ENCODE measurements around the gene RASGRF1. TPM values are rescaled to one million over a fixed set of nuclear protein-coding genes. Genes with fewer than 3 reads are reported as not detected.

The RASGRF1 gene
- total RNA-seq, 4 donors from 2014 or later = 0.80 TPM; not detected in 3

GRCh38 chr15:79130535-79131130, 40.1 kb upstream of the RASGRF1 start:
- Histone ChIP-seq H3K27ac (no peak overlapping the region), H3K4me3 (no peak overlapping the region), H3K27me3 (peaks cover 5% of the 10 kb centered on the region), H3K9me3 (peaks cover 3% of the 10 kb centered on the region), H3K4me1 (no peaks in the 10 kb centered on the region), H3K36me3 (no peaks in the 10 kb centered on the region)
- 74% methylated on average over 4 of the region's 4 CpGs for WGBS
- TF ChIP-seq EP300 (IDR thresholded peaks at IDR 0.05) (no peak), POLR2AphosphoS5 (IDR thresholded peaks at IDR 0.05) (no peak), POLR2A (IDR thresholded peaks at IDR 0.05) (no peak), CTCF (IDR thresholded peaks at IDR 0.05) (no peak)
- DNase-seq (ENCODE audit: low spot score in 2 of 2) = no peak

DNA sequence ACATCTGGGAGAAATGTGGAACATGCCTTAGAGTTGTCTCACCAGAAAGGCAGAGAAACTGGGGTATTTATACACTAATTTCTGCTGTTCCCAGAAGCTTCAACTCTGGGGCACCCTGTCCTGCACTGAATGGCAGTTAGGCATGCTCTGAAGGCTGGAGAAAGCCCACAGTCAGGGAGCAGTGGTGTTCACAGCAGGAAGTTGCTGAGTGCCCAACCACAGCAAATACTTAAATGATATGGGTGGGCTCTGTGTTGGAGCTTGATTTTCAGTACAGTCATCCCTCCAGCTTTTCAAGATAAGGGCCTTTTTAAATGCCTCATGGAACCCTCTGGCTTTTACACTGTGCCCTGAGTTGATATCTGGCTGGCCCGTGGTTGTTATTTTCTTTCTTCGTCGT, 38.7 kb upstream of the RASGRF1 start:
- no peaks in the 10 kb centered on the region for H3K36me3 ChIP-seq
- no peak overlapping the region for H3K4me3 ChIP-seq
- H3K9me3 ChIP-seq = peaks cover 3% of the 10 kb centered on the region
- H3K27me3 ChIP-seq = no peaks in the 10 kb centered on the region
- TF ChIP-seq POLR2A (IDR thresholded peaks at IDR 0.05) (no peak), CTCF (IDR thresholded peaks at IDR 0.05) (no peak)
- H3K4me1 ChIP-seq = no peaks in the 10 kb centered on the region
- no peak overlapping the region for H3K27ac ChIP-seq
- no peak for DNase-seq (ENCODE audit: low spot score in 2 of 2)
- 91% methylated on average over 3 of the region's 3 CpGs for WGBS

- 70% methylated on average over 2 of the region's 3 CpGs for WGBS
- no peaks in the 10 kb centered on the region for H3K36me3 ChIP-seq
- H3K27ac ChIP-seq = no peak overlapping the region
- no peaks in the 10 kb centered on the region for H3K4me1 ChIP-seq
- peaks cover 3% of the 10 kb centered on the region for H3K9me3 ChIP-seq
- DNase-seq (ENCODE audit: low spot score in 2 of 2) = no peak
- H3K4me3 ChIP-seq = no peak overlapping the region
- TF ChIP-seq POLR2AphosphoS5 (IDR thresholded peaks at IDR 0.05) (no peak), POLR2A (IDR thresholded peaks at IDR 0.05) (no peak), CTCF (IDR thresholded peaks at IDR 0.05) (no peak), EP300 (IDR thresholded peaks at IDR 0.05) (no peak)
- H3K27me3 ChIP-seq = no peaks in the 10 kb centered on the region
Measured at GRCh38 chr15:79128556-79128955, 38.0 kb upstream of the RASGRF1 start.

GRCh38 chr15:79124388-79124787, 33.8 kb upstream of the RASGRF1 start:
- no peaks in the 10 kb centered on the region for H3K27me3 ChIP-seq
- no peak overlapping the region for H3K27ac ChIP-seq
- no peaks in the 10 kb centered on the region for H3K4me1 ChIP-seq
- no peak for DNase-seq (ENCODE audit: low spot score in 2 of 2)
- no peak overlapping the region for H3K4me3 ChIP-seq
- TF ChIP-seq POLR2AphosphoS5 (IDR thresholded peaks at IDR 0.05) = no peak
- TF ChIP-seq EP300 (IDR thresholded peaks at IDR 0.05) = no peak
- TF ChIP-seq CTCF (IDR thresholded peaks at IDR 0.05) = no peak
- TF ChIP-seq POLR2A (IDR thresholded peaks at IDR 0.05) = no peak
- H3K36me3 ChIP-seq = no peaks in the 10 kb centered on the region
- peaks cover 3% of the 10 kb centered on the region for H3K9me3 ChIP-seq
- WGBS = 32% methylated on average over 3 of the region's 3 CpGs

GRCh38 chr15:79122991-79123390, 32.4 kb upstream of the RASGRF1 start:
- 88% methylated on average over 9 of the region's 12 CpGs for WGBS
- H3K4me1 ChIP-seq = no peaks in the 10 kb centered on the region

More at GRCh38 chr15:79122991-79123390, 32.4 kb upstream of the RASGRF1 start:
- H3K36me3 ChIP-seq = no peaks in the 10 kb centered on the region
- no peak overlapping the region for H3K27ac ChIP-seq
- no peak overlapping the region for H3K4me3 ChIP-seq
- no peaks in the 10 kb centered on the region for H3K9me3 ChIP-seq
- TF ChIP-seq POLR2A (IDR thresholded peaks at IDR 0.05) (no peak), EP300 (IDR thresholded peaks at IDR 0.05) (no peak), CTCF (IDR thresholded peaks at IDR 0.05) (no peak), POLR2AphosphoS5 (IDR thresholded peaks at IDR 0.05) (no peak)
- no peak for DNase-seq (ENCODE audit: low spot score in 2 of 2)
- no peaks in the 10 kb centered on the region for H3K27me3 ChIP-seq
